Stomach (tissue), 4 donors: ENCODE data around the gene POLE.

Source experiments
- CTCF ChIP-seq, 7 experiments: fragments of 450-650 bp in 4 of 7; fragments of 200-600 bp in 3 of 7; sonication (generic) in 3 of 7; IDR thresholded peaks; one replicate each; pipeline ENCODE4 v1.5.1; 2016 to 2019; ENCODE audit warnings: antibody characterized with exemption in 7 of 7, control low read depth in 2 of 7, mild to moderate bottlenecking in 1 of 7
- EP300 ChIP-seq: sonication (generic); formaldehyde crosslinking; IDR thresholded peaks from one replicate; pipeline ENCODE4 v1.6.1; 2017; ENCODE audit warnings: antibody characterized with exemption
- POLR2A ChIP-seq, 4 donors: fragments of 450-650 bp; IDR thresholded peaks; one replicate each; pipeline ENCODE4 v1.6.1; 2016; ENCODE audit warnings: antibody characterized with exemption in 4 of 4, control low read depth in 2 of 4, mild to moderate bottlenecking in 1 of 4, moderate library complexity in 1 of 4

- TF ChIP-seq CTCF (IDR thresholded peaks at IDR 0.05) (no peak), POLR2A (IDR thresholded peaks at IDR 0.05) (no peak), EP300 (no peak)
Observed at GRCh38 chr12:132717011-132717410, 29.9 kb upstream of the POLE start.
